ENCODE results near the gene ADAM12.
"Not testable (repeated sequence)": the region's sequence is repeated elsewhere in the genome, so short reads cannot be mapped to it uniquely, and the experiment has no call there.

The ADAM12 gene

DNA sequence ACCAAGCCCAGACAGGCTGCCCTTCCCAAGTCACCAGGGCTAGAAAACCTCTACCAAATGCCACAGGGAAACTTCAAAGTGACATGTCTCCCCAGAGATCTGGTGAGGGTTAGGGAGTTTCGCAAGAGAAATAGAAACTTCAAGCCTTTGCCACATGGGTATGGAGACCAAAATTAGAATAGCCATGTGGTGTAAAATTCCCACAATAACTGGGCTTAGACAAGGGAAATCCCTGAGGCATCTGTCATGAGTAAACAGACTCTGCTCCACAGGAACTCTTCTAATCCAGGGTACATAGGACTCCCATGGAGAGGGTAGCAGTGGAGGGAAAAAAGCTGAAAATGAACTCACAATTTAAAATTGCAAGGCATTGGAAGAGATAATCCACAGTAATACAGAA, 14.3 kb downstream of the ADAM12 start:
- DNase-seq (ENCODE audit: low read depth in 2 of 2): no peak

DNA sequence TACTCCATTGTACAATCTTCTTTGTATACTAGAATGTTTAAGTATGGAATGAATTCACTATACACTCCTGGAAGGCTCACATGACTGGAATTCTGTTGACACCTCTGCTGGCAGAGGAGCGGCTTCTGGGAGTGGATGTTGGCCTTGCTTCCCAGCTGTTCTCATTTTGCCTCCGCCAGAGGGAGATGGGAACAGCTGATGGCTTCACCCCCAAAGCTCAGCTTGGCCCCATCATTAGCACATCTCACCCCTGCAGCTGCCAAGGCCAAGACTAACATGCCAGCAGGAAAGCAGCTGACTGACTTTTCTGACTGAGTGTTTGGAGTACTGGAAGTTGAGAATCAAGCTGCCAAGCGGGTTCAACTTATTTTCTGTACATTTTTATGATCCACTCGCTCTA, 15.1 kb downstream of the ADAM12 start:
- no peak for DNase-seq (ENCODE audit: low read depth in 2 of 2)

DNA sequence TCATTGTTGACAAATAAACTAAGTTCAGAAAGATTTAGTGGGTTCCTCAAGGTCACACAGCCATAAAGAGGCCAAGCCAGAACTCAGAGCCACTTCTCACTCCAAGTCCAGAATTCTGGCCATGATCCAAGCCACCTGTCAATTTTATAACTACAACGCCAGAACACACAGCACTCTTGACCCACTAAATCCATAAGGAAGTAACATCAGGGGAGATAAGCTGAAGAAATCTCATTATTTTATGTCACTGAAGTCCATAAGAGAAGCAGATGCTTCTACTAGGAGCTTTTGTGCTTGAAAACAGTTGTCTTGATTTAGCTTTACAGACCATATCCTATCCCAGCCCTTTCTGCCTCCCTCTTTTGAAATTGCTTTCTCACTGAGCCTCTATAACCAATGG, 15.9 kb downstream of the ADAM12 start:
- DNase-seq (ENCODE audit: low read depth in 2 of 2): no peak

DNA sequence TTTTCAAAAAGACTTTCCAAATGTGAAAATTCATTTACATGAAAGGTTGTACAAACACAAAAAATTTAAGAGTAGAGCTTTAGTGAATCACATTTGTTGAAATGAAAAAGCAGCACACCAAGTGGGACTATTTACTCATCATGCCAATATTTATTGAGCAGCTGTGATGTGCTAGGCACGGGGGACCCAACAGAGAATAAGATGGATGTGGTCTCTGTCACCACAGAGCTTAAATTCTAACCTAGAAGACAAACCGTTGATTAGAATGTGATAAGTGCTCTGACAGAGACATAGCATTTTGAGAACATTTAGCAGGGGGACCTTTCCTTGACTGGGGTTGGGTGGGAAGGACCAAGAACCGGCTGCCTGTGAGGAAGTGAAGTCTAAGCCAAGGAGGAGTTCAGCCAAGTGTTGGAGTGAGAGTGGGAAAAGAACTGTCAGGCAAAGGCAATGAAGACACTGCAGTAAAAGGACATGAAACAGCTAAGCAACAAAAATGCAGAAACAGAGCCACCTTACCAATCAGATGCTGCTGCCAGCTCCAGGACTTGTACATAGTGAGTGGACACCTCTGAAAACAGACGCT, 19.1 kb downstream of the ADAM12 start:
- DNase-seq (ENCODE audit: low read depth in 2 of 2): no peak

DNA sequence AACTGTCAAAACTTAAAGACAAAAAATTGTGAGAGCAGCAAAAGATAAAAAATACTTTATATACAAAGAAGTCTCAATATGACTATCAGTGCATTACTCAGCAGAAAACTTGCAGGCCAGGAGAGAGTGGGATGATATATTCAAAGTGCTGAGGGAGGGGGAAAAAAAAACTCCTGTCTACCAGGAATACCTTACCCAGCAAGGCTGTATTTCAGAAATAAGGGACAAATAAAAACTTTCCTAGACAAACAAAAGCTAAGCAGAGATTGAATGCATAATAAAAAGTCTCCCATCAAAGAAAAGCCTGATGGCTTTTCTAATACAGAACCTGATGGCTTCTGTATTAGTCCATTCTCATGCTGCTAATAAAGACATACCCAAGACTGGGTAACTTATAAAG, 31.1 kb downstream of the ADAM12 start:
- no peak for DNase-seq (ENCODE audit: low read depth in 2 of 2)

DNA sequence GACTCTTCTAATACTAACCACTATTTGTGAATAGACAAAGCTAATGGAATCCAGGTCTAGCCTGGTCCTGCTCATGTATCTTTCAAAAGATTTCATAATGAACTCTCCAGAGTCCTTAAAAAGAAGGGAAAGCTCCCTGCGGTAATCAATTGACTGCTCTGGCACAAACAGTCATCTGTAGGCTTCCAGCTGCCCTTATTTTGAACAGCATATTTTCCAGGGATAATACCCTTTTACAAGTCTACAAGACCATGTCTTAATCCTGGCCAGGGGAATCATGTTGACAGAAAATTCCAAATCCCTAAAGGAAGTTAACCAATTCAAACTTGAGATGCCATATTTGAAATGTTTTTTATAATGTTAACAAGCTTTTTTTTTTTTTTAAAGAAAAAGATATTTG, 34.6 kb downstream of the ADAM12 start:
- no peak for DNase-seq (ENCODE audit: low read depth in 2 of 2)

DNA sequence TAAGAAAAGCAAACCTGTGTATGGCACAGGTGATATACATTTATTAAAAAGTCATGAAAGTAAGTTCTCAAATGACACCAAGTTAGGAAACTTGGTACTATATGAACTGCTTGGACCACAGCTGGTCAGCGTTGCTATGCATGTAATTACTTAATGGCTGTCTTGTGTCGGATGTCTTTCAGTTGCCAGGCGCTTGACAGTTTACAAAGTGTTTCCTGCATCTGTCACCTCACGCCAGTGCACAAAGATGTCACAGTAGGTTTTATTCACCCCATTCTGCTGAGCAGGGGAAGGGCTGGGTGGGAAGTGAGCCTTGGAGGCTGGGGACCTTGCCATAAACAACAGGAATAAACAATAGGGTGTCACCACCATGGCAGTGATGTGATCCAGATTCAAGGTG, 35.8 kb downstream of the ADAM12 start:
- no peak for DNase-seq (ENCODE audit: low read depth in 2 of 2)

DNA sequence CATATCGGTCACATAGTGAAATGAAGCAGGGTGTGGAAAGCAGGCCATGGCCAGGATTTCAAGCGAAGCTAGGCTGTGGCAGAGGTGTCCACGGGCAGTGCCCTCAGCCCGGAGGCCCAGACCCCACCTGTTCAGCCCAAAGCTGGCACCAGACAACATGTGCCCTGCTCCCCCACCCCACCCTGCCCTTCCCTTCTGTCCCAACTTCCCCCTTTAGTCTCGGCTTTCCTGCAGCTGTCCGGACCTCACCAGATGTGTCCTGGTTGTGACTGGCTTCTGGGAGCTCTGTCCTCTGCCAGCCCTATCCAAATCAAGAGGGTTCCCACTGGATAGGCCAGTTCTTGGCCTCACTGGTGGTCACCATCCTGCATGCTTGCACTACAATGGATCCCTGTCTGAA, 37.3 kb downstream of the ADAM12 start:
- no peak for DNase-seq (ENCODE audit: low read depth in 2 of 2)

DNA sequence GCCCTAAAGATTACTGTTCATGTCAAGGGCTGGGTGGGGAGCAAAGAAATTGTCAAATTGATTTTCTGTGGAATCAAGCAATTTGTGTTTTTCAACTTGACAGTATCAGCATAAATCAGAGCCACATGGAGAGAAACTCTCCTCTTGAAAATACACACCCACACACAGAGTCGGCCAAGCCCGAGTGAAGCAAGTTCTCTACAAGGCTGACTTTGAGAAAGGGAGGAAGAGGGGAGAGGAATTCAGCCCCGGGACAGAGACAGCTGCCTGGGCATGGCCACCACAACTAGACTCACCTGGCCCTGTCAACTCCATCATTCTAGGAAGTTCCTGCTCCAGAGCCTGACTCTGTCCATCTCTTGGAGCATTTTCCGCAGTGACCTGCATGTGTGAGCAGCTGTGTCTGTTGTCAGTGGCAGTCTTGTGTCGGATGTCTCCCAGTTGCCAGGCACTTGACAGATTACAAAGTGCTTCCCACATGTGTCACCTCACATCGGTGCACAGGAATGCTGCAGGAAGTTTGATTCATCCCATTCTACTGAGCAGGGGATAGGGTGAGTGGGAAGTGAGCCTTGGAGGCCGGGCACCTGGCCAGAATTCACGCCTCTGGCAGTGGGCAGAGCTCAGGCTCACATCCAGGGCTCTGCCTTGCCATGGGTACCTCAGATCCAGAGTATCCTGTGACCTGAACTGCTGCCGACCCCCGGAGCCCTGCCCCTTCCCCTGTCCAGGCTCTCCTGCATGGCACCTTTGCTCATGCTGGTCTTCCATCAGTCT, 37.9 kb downstream of the ADAM12 start:
- DNase-seq (ENCODE audit: low read depth in 2 of 2): no peak

DNA sequence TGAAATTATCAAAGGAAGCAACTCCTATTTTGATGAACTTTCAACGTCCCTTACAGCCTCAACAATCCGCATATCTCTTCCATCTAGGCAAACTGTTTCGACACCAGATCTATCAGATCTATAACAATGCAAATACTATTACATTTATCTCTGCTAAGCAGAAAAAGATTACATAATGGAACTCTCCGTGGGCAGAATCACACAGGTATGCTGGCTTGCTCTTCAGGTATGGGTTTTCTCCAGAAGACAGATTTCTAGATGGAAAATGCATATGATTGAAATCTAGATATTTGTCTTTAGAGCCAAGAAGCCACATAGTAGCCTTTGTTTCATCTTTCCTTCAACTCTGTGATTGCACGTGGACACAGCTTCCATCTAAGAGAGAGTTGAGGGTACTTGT, 38.6 kb downstream of the ADAM12 start:
- DNase-seq (ENCODE audit: low read depth in 2 of 2): no peak

DNA sequence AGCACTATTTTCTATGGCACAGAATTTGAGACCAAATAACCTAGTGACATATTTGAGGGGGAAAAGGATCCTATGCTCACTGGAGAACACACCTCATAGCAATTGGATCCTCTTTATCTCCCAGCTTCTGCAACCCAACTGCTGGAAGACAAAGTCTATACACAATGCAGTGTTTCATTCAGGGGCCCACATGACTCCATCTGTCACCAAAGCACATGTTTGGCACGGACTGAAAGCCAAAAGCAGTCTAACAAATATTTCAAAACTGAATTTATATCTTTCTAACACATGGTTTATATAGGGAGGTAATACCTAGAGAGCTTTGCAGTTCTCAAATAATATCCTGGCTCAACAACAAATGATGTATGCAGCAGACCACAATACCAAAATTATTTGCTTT, 39.2 kb downstream of the ADAM12 start:
- DNase-seq (ENCODE audit: low read depth in 2 of 2): no peak

DNA sequence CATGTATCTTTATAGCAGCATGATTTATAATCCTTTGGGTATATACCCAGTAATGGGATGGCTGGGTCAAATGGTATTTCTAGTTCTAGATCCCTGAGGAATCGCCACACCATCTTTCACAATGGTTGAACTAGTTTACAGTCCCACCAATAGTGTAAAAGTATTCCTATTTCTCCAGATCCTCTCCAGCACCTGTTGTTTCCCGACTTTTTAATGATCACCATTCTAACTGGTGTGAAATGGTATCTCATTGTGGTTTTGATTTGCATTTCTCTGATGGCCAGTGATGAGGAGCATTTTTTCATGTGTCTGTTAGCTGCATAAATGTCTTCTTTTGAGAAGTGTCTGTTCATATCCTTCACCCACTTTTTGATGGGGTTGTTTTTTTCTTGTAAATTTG, 44.8 kb downstream of the ADAM12 start:
- not testable (repeated sequence) for DNase-seq (ENCODE audit: low read depth in 2 of 2)

DNA sequence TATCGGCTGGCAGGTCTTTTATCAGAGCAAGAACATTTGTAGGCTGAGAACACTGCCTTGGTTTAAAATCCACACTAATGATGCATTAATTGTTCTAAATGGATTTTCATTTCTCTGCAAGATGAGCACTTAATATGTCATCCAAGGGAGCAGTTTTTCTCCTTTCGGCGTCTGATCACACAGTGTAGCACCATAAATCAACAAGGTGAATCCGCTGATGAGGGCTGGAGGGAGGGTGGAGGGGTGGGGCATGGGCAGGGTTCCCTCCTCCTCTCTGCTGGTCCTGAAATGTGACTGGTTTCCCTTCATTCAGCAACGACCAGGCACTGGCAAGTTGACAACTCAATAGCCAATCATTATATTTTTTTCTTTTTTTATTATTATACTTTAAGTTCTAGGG, 45.6 kb downstream of the ADAM12 start:
- no peak for DNase-seq (ENCODE audit: low read depth in 2 of 2)

DNA sequence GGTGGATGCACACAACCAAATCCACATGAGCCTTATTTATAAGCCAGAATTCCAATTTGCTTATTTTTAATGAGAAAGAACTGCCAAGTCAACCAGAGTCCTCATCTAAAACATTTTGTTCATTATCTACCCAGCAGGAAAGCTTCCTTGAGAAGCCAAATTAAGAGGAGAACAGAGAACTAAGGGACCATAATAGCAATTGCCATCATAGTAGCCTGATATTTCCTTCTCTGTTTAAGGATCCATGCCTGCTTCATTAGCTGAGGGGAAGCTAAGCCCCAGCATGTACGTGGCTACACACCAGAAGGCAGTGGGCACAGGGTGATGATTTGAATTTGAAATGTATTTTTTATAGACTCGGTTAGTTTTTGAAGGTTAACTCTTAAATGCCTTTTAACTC, 46.8 kb downstream of the ADAM12 start:
- DNase-seq (ENCODE audit: low read depth in 2 of 2): no peak

DNA sequence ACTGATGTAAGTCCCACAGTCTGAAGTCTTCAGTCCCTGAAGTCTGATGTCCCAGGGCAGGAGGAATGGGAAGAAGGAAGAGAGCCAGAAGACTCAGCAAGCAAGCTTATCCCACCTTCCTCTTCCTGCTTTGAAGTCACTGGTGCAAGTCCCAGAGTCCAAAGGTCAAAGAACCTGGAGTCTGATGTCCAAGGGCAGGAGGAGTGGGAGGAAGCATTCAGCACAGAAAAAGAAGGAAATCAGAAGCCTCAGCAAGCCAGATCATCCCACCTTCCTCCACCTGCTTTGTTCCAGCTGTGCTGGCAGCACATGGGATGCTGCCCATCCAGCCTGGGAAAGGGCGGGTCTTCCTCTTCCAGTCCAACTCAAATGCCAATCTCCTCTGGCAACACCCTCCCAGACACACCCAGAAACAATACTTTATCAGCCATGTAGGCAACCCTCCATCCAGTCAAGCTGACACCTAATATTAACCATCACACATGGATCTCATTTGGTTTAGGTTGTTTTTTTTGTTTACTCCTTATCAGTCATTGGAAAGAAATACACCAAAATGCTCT, 50.9 kb downstream of the ADAM12 start:
- DNase-seq (ENCODE audit: low read depth in 2 of 2): no peak

DNA sequence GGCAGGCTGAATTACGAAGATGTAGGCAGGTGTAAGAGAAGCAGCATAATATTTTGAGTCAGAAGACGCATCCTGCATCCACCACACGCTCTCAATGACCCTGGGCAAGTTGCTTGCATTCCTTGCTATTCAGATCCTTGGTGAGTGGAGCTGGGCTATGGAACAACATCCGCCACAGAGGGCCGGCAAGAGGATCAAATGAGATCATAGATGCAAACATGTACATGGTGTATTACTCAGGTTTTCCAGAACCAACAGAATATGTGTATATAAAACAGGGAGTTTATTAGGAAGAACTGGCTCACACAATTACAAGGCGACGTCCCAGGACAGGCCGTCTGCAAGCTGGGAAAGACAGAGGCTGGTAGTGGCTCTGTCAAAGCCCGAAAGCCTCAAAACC, 51.5 kb downstream of the ADAM12 start:
- no peak for DNase-seq (ENCODE audit: low read depth in 2 of 2)

DNA sequence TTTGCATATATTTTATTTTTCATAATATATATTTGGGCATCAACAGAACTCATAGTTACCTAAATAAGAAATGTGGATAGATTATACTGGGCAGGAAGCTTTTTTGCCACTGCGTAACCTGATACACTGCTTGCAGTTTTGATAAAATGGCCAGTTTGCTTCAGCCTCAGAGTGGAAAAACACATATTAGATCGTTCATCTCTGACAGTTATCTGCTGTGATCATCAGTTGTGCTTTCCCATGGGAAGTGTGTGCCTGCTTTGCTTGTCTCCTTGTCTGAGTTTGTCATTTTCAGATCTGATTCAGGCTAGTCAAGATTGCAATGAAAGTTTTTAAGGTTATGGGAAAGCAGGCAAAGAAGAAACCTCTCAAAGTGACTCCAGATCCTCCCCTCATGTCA, 54.0 kb downstream of the ADAM12 start:
- no peak for DNase-seq (ENCODE audit: low read depth in 2 of 2)

DNA sequence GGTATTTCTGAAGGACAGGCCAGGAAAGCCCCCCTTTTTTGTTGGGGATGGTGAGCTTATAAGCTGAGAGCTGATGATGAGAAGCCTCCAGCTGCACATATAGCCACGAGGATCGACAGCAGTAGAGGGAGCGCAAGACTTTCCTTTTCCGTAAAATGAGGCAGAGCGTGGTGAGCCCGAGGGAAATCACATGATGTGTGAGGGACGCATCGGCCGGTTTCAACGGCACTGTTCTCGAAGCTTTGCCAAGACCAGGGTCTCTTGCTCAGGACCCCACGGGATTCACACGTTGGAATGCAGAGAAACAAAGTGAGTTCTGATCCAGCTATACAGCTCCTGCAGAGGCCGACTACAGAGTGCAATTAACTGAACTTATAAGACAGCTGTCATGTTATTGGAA, 55.7 kb downstream of the ADAM12 start:
- DNase-seq (ENCODE audit: low read depth in 2 of 2): no peak

DNA sequence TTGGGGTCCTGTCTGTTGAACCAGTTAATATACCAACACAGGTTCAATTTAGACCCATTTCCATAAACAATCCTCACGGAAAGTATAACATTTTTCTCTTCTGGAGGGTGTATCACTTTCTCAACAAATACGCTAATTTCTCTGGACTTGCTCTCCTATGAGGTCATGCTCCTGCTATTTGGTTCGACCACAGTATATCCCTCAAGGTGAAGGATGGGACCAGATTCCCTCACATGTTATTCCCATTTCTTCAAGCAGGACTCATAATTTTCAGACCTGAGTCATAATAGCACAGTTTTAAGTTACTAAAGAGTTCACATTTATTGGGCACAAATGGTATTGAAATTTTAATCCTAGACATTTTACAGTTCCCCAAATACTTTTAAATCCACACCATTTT, 57.2 kb downstream of the ADAM12 start:
- no peak for DNase-seq (ENCODE audit: low read depth in 2 of 2)

DNA sequence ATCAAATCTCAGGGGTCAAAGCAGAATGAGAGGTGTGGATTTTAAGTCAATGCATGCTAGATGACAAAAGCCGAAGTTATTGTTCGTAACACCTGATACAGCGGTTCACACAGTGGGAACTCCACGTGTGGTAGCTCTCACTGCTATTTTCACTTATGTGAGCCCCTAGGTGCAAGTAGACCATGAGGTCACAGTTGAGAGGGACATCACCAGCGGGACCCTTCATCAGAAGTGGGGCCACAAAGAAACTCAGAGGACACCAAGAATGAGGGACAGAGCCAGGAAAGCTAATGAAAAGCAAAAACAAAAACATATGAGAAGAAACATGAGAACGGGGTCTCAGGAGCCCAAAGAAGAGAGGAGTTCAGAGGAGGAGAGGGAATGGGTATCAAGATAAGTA, 63.5 kb downstream of the ADAM12 start:
- no peak for DNase-seq (ENCODE audit: low read depth in 2 of 2)

DNA sequence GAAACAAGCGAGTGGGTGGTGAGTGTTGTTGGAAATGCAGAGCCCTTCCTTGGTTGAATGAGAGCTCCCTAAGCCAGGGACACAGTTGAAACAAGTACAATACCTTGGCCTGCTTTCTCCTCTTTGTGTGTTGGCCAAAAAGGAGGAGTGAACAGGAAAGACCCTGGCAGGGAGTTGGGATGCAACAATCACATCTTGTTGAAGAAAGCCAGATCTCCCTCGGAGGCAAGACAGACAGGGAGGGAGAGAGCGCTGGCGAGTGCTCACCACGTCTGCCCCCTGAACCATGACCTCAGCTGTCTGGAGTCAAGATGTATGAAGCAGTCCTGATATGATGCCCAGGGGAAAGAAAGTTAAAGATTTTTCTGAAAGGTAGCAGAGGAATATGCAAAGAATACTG, 66.8 kb downstream of the ADAM12 start:
- DNase-seq (ENCODE audit: low read depth in 2 of 2): no peak

DNA sequence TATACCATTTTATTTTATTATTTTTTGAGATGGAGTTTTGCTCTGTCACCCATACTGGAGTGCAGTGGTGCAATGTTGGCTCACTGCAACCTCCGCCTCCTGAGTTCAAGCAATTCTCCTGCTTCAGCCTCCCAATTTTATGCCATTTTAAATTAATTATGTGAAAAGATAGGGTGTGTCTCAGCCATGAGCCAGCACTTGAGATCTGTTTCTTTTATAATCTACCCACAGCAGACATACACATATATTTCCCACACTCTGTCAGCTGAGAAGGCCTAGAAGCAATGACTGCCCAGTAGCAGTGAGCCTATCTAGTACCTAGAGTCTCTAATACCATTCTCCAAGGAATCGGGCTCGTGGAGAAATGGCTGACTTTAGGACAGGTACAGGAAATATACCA, 70.5 kb downstream of the ADAM12 start:
- no peak for DNase-seq (ENCODE audit: low read depth in 2 of 2)

DNA sequence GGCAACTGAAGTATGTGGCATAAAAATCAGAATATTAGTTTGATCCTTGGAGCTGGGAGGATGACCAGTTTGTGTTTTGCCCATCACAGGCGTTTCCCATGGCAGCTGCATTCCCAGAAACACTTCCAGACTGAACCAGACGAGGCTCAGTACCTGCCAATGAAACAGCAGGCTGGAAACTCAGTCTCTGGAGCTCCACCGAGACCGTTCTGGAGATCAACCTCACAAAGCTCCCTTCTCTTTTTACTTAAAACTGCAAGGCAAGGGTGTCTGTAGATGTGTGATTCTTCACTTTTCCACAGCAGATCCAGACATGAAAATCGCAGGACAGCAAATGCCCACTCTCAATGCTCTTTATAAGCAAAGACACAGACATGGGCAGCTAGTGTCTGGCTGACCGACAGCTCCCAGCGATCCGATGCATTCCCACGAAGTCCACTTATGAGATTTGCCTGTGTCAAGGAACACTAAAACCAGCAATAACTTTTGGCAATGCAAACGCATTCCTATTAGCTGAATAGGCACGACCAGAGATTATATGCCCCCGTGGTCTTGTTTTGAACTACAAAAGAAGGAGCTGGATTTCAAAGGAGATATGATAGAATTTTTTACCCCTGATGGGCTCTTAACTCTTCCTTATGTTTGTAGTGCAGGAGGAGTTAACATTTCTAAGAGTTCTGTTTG, 72.6 kb downstream of the ADAM12 start:
- no peak for DNase-seq (ENCODE audit: low read depth in 2 of 2)
